ENCODE results near the gene MREG. TPM values are rescaled to one million over a fixed set of nuclear protein-coding genes. Genes with fewer than 3 reads are reported as not detected.

Gene MREG
- total RNA-seq, 1 donor from 2014 or later, result 0.22 TPM

DNA sequence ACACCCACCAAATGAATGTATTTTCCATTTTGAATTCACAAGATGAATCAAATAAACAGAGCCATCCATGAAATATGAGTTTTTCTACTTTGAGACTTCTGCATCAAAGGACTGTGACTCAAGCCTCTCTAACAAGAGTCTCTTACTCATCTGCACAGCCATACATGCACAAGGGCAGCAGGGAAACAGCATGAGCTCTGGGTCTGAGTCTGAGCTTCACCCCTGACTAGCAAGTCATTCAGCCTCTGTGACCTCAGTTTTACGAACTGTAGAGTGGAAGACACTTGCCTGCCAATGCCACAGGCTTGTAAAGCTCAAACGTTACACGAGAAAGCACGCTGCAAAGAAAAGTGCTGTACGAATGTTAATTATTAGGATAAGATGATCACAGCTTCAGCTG is 42.9 kb downstream of the MREG start:
- no peak overlapping the region for H3K27ac ChIP-seq (replicated peaks)
- H3K4me3 ChIP-seq, result no peak overlapping the region
- no peaks in the 10 kb centered on the region for H3K9me3 ChIP-seq (replicated peaks)
- intact Hi-C loops (cut with micrococcal nuclease), result no loop called here
- H3K4me1 ChIP-seq, result peaks cover 16% of the 10 kb centered on the region
- H3K27me3 ChIP-seq (ENCODE audit: low read depth), result no peaks in the 10 kb centered on the region
- no peaks in the 10 kb centered on the region for H3K36me3 ChIP-seq
- DNase-seq, result no peak
- no peak for TF ChIP-seq CTCF (IDR thresholded peaks at IDR 0.05; ENCODE audit: borderline replicate concordance)

DNA sequence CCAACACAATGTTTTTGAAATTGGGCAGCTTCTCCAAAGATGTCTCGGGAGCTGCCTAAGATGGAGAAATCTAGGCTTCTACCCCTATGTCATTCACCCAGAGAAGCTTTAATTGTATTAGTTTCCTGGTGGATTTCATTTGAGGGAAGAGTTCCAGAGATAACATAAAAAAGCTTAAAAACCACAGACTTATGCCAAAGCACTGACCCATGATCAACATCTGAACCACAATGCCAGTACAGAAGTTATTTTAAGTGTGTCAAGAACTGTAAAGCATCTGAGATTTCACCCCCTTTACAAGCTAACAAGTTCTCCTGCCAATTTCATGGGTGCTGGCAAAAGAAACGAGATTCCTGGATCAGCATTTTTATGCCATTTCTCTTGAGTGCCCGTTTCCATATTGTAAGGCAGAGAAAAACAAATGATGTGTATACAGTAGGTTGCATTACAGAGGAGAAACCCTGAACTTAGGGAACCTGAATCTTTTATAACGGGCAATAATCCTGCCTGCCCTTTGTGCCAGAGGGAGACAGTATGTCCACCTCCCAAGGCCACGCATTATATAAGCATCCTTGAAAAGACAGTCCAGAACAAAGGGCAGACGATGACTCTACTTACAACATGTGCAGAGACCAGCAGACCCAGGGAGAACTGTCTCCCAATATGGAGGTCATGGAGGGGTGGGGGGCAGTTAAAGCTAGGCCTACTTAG is 44.1 kb downstream of the MREG start:
- Histone ChIP-seq H3K36me3 (no peaks in the 10 kb centered on the region), H3K4me3 (no peak overlapping the region), H3K27me3 (ENCODE audit: low read depth) (no peaks in the 10 kb centered on the region), H3K27ac (replicated peaks) (no peak overlapping the region), H3K4me1 (peaks cover 14% of the 10 kb centered on the region), H3K9me3 (replicated peaks) (no peaks in the 10 kb centered on the region)
- DNase-seq, result no peak
- no peak for TF ChIP-seq CTCF (IDR thresholded peaks at IDR 0.05; ENCODE audit: borderline replicate concordance)
- intact Hi-C loops (cut with micrococcal nuclease), result no loop called here

DNA sequence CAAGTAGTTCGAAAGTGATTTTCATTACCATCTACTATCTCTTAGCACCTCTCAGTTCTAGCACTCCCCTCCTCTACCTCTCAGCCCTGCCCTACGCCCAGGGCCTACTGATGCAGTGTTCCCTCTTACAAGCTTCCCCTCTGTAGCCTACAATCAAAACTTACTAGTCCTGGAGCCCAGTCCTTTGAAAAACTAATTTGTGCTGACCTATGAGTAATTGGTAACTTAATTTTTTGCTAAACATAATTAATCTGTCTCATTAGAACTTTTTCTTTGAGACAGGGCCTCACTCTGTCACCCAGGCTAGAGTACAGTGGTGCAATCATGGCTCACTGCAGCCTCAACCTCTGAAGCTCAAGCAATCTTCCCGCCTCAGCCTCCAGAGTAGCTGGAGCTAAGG is 44.9 kb downstream of the MREG start:
- intact Hi-C loops (cut with micrococcal nuclease), result no loop called here
- no peak for TF ChIP-seq CTCF (IDR thresholded peaks at IDR 0.05; ENCODE audit: borderline replicate concordance)
- Histone ChIP-seq H3K27ac (replicated peaks) (no peak overlapping the region), H3K9me3 (replicated peaks) (no peaks in the 10 kb centered on the region), H3K36me3 (no peaks in the 10 kb centered on the region), H3K27me3 (ENCODE audit: low read depth) (no peaks in the 10 kb centered on the region), H3K4me1 (peaks cover 6% of the 10 kb centered on the region), H3K4me3 (no peak overlapping the region)
- DNase-seq, result no peak

DNA sequence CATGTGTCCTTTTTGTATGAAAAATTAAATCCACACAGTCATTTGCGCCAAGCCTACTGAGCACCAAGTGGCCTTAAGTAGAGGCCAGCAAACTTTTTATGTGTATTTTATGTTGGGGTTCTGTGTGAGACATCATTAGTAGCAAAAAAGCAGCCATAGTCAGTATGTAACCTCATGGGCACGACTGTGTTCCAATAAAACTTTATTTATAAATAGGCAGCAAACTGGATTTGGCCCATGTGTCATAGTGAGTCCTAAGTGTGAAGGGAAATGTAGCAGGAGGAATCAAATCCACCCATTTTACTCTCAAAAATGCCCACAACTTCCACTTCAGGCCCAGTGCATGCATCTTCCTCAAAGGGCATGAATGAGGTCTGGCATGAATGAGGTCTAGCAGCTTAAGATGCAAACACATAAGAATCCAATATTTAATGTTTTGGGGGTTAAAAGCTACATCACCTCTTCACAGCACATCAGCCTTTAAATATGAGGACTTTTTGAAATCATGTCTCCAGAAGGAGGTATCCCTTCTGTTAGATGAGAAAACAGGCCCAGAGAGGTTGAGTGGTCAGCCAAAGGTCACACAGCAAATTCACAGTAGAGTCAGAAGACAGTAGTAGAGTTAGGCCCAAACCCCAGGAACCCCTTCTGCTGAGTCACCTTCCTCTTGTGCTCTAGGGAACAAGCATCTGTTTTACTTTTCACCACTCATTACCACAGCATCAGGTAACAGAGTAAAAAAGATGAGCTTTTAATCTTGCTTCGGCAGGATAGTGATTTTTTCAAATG is 45.6 kb downstream of the MREG start:
- no peak for DNase-seq
- no peak for TF ChIP-seq CTCF (IDR thresholded peaks at IDR 0.05; ENCODE audit: borderline replicate concordance)
- no peaks in the 10 kb centered on the region for H3K36me3 ChIP-seq

DNA sequence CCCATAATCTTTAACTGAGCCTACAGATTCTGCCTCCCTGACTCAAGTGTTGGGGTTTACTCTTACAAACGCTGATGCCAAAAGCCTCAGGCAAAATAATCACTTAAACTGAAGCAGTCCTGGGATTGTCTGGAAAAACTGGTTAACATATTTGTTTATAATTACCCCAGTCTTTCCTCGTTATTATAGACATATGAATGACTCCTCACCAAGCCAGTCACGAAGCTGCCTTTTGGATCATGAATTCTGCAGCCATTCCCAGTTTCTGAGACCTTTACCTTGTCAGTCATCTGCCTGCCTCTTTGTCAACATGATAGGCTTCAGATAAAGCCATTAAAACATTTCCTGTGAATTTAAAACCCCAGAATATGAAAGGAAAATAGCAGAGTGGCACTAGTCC is 46.4 kb downstream of the MREG start:
- Histone ChIP-seq H3K4me1 (no peaks in the 10 kb centered on the region), H3K27ac (replicated peaks) (no peak overlapping the region), H3K4me3 (no peak overlapping the region), H3K9me3 (replicated peaks) (no peaks in the 10 kb centered on the region), H3K36me3 (no peaks in the 10 kb centered on the region), H3K27me3 (ENCODE audit: low read depth) (no peaks in the 10 kb centered on the region)
- TF ChIP-seq CTCF (IDR thresholded peaks at IDR 0.05; ENCODE audit: borderline replicate concordance), result no peak
- no peak for DNase-seq
- intact Hi-C loops (cut with micrococcal nuclease), result no loop called here

More for the DNA sequence above, 45.6 kb downstream of the MREG start:
- Histone ChIP-seq H3K4me1 (no peaks in the 10 kb centered on the region), H3K27ac (replicated peaks) (no peak overlapping the region), H3K9me3 (replicated peaks) (no peaks in the 10 kb centered on the region), H3K27me3 (ENCODE audit: low read depth) (no peaks in the 10 kb centered on the region), H3K4me3 (no peak overlapping the region)
- intact Hi-C loops (cut with micrococcal nuclease), result no loop called here

All from left ventricle myocardium inferior (tissue), 1 donor.